ENCODE results near the gene DDIT4. TPM values are rescaled to one million over a fixed set of nuclear protein-coding genes. Genes with fewer than 3 reads are reported as not detected.

The DDIT4 gene
- total RNA-seq, 1 experiment from 2014 or later: 155 TPM

GRCh38 chr10:72253578-72253977 is 20.1 kb upstream of the DDIT4 start:
- no peak for DNase-seq
- peaks cover 12% of the 10 kb centered on the region for H3K4me1 ChIP-seq
- POLR2A ChIA-PET: interaction anchor here (0.5 to 0.6 kb wide), 2 partner anchors 67 to 403 kb away, joined by 3 read pairs; partner anchors contain the start of gene PSAP
- no peak overlapping the region for H3K4me3 ChIP-seq (ENCODE audit: low read depth, low read length)
- Mint-ChIP-seq H3K4me1 (ENCODE audit: low read depth, unreplicated experiment) (peaks cover 11% of the 10 kb centered on the region), H3K27ac (ENCODE audit: unreplicated experiment) (peak overlapping the region; percentile 15), H3K4me3 (ENCODE audit: unreplicated experiment) (no peak overlapping the region), H3K27me3 (ENCODE audit: insufficient read depth, unreplicated experiment) (no peaks in the 10 kb centered on the region), H3K36me3 (ENCODE audit: insufficient read depth, unreplicated experiment) (no peaks in the 10 kb centered on the region), H3K9me3 (ENCODE audit: unreplicated experiment) (no peaks in the 10 kb centered on the region)
- CTCF ChIA-PET: no interaction called here
- intact Hi-C loops (cut with micrococcal nuclease; ENCODE audit: unreplicated experiment): no loop called here
- TF ChIP-seq CTCF (IDR thresholded peaks at IDR 0.05; ENCODE audit: insufficient read depth in 1 of 2, low read depth in 1 of 2, low read length in 1 of 2, severe bottlenecking in 1 of 2, unreplicated experiment in 1 of 2): no peak
- no peaks in the 10 kb centered on the region for H3K9me3 ChIP-seq
- H3K27me3 ChIP-seq (replicated peaks; ENCODE audit: control insufficient read depth, insufficient read depth, low read length): no peaks in the 10 kb centered on the region
- no peaks in the 10 kb centered on the region for H3K36me3 ChIP-seq (ENCODE audit: control insufficient read depth, insufficient read depth, low read length)
- BruUV-seq (replicated peaks): no TSS peak

DNA sequence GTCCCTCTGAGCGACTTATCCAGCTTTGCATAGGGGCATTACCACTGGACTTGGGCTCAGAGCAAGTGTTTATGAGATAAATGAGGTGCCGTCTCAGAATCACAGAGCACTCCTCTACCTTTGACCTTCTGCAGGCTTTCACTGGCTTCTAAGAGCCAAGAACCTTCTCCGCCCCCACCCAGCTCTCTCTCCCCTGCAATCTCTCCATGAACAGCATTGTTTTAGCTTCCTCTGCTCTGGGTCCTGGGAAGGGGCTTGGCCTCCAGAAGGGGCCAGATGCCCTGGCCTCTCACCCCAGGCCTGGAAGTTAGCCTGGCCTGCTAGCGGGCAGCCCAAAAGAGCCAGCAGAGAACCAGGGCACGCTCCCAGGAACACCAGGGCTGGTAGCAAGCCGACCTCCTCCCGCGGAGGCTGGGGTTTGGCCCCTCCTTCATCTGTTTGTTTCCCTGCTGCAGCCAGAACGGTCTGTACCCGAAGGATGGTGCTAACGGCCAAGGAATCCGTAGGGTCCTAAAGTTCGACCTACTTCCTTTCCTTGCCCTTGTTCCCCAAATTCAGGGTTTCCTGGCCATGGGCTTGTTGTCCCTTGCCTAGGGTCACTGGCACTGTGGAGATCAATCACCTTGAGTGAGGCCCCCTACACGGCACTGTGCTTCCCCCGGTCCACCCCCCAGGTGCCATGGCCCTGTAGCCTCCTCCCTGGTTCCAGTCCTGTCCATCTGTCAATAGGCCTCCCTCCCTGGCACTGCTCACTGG is 18.7 kb upstream of the DDIT4 start:
- Mint-ChIP-seq H3K27ac (ENCODE audit: unreplicated experiment) (peak overlapping the region; percentile 87), H3K36me3 (ENCODE audit: insufficient read depth, unreplicated experiment) (peaks cover under 1% of the 10 kb centered on the region), H3K4me3 (ENCODE audit: unreplicated experiment) (no peak overlapping the region), H3K9me3 (ENCODE audit: unreplicated experiment) (no peaks in the 10 kb centered on the region), H3K27me3 (ENCODE audit: insufficient read depth, unreplicated experiment) (no peaks in the 10 kb centered on the region), H3K4me1 (ENCODE audit: low read depth, unreplicated experiment) (peaks cover 23% of the 10 kb centered on the region)
- peaks cover 16% of the 10 kb centered on the region for H3K4me1 ChIP-seq
- no peaks in the 10 kb centered on the region for H3K27me3 ChIP-seq (replicated peaks; ENCODE audit: control insufficient read depth, insufficient read depth, low read length)
- H3K9me3 ChIP-seq: no peaks in the 10 kb centered on the region
- H3K36me3 ChIP-seq (ENCODE audit: control insufficient read depth, insufficient read depth, low read length): no peaks in the 10 kb centered on the region
- DNase-seq: peak; percentile 54 to 59
- BruUV-seq (replicated peaks): no TSS peak
- H3K4me3 ChIP-seq (ENCODE audit: low read depth, low read length): no peak overlapping the region
- ChIA-PET CTCF (interaction anchor here (0.6 to 1.1 kb wide), 5 partner anchors 12 to 423 kb away, joined by 3 to 7 read pairs (median 3); no protein-coding TSS in a partner anchor), POLR2A (interaction anchor here (0.6 to 1.0 kb wide), 5 partner anchors 10 to 39 kb away, joined by 3 to 7 read pairs (median 4); partner anchors contain the start of genes ANAPC16, ASCC1 and DDIT4)
- intact Hi-C loops (cut with micrococcal nuclease; ENCODE audit: unreplicated experiment): no loop called here
- no peak for TF ChIP-seq CTCF (IDR thresholded peaks at IDR 0.05; ENCODE audit: insufficient read depth in 1 of 2, low read depth in 1 of 2, low read length in 1 of 2, severe bottlenecking in 1 of 2, unreplicated experiment in 1 of 2)

DNA sequence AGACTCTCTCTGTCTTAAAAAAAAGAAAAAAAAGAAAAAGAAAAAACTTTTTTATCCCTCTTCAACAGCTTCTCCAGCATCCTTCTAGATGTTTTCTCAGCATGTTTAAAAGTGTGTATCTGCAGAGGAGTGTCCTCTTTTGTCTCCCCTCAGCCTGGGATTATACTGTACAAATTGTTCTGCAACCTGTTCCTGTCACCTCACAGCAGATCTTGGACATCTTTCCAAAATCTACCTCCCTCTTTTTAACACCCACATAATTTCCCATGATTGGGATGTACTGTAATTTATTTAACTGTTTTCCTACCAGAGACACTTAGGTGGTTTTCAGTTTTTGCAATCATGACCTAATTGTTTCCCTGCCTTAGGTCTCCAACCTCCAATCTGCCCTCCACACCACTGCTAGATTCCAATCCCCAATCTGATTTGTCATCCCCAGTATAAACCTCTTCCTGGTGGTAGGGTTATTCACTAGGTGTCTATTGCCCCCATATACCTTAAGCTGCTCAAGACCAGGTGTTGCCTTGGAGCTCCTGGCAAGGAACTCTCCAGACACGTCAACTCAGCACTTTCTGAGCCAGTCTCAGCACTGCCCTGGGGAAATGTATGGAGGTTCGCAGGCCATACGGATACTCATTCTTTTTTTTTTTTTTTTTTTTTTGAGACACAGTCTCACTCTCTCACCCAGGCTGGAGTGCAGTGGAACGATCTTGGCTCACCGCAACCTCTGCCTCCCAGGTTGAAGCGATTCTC is 17.6 kb upstream of the DDIT4 start:
- Mint-ChIP-seq H3K4me1 (ENCODE audit: low read depth, unreplicated experiment) (peaks cover 30% of the 10 kb centered on the region), H3K4me3 (ENCODE audit: unreplicated experiment) (no peak overlapping the region), H3K27ac (ENCODE audit: unreplicated experiment) (peak overlapping the region; percentile 27), H3K9me3 (ENCODE audit: unreplicated experiment) (no peaks in the 10 kb centered on the region), H3K36me3 (ENCODE audit: insufficient read depth, unreplicated experiment) (peaks cover 12% of the 10 kb centered on the region), H3K27me3 (ENCODE audit: insufficient read depth, unreplicated experiment) (no peaks in the 10 kb centered on the region)
- H3K9me3 ChIP-seq: no peaks in the 10 kb centered on the region
- H3K27me3 ChIP-seq (replicated peaks; ENCODE audit: control insufficient read depth, insufficient read depth, low read length): no peaks in the 10 kb centered on the region
- intact Hi-C loops (cut with micrococcal nuclease; ENCODE audit: unreplicated experiment): no loop called here
- CTCF ChIA-PET: interaction anchor here (0.6 to 1.1 kb wide), 2 partner anchors 87 to 340 kb away, joined by 4 to 7 read pairs; no protein-coding TSS in a partner anchor
- H3K4me1 ChIP-seq: peaks cover 22% of the 10 kb centered on the region
- POLR2A ChIA-PET: no interaction called here
- DNase-seq: no peak
- BruUV-seq (replicated peaks): no TSS peak
- H3K36me3 ChIP-seq (ENCODE audit: control insufficient read depth, insufficient read depth, low read length): no peaks in the 10 kb centered on the region
- H3K4me3 ChIP-seq (ENCODE audit: low read depth, low read length): no peak overlapping the region
- no peak for TF ChIP-seq CTCF (IDR thresholded peaks at IDR 0.05; ENCODE audit: insufficient read depth in 1 of 2, low read depth in 1 of 2, low read length in 1 of 2, severe bottlenecking in 1 of 2, unreplicated experiment in 1 of 2)

Data from Caco-2 (cell line).